ENCODE results near the gene ETV3.

GRCh38 chr1:157097692-157098091 lies 40.5 kb downstream of the ETV3 start:
- TF ChIP-seq POLR2A (IDR thresholded peaks at IDR 0.05) (no peak), CTCF (IDR thresholded peaks at IDR 0.05) (no peak)
